Uterus (tissue), 4 donors: ENCODE data around the gene COL27A1. TPM values are rescaled to one million over a fixed set of nuclear protein-coding genes. Genes with fewer than 3 reads are reported as not detected.
A peak's percentile ranks its signal among the peaks of the same experiment; 100 is the strongest.

ENCODE experiments used
- DNase-seq, 2 donors: peaks; one replicate each; pipeline ENCODE4 v3.0.0-alpha.2; 2019 to 2020
- H3K27ac ChIP-seq, 2 donors: fragments of 200-600 bp; sonication (generic); 1 replicate in 1 of 2; 2 replicates in 1 of 2; pipeline ENCODE4 v1.5.1; 2016 to 2018
- H3K27me3 ChIP-seq, 2 donors: fragments of 200-600 bp; sonication (generic); one replicate each; pipeline ENCODE4 v1.5.1; 2018 to 2019; ENCODE audit warnings: control low read depth in 1 of 2
- H3K36me3 ChIP-seq, 2 donors: fragments of 200-600 bp; sonication (generic); one replicate each; pipeline ENCODE4 v1.5.1; 2019; ENCODE audit warnings: control low read depth in 1 of 2
- H3K4me1 ChIP-seq, 2 donors: fragments of 200-600 bp; sonication (generic); one replicate each; pipeline ENCODE4 v1.5.1; 2018 to 2019; ENCODE audit warnings: control low read depth in 1 of 2
- H3K4me3 ChIP-seq, 2 donors: fragments of 200-600 bp; sonication (generic); 1 replicate in 1 of 2; 2 replicates in 1 of 2; pipeline ENCODE4 v1.5.1; 2018 to 2019; ENCODE audit warnings: mild to moderate bottlenecking in 1 of 2
- H3K9me3 ChIP-seq, 2 donors: fragments of 200-600 bp; sonication (generic); one replicate each; pipeline ENCODE4 v1.5.1; 2019; ENCODE audit warnings: control low read depth in 1 of 2
- CTCF ChIP-seq, 4 experiments: fragments of 200-600 bp in 2 of 4; fragments of 450-650 bp in 2 of 4; sonication (generic) in 2 of 4; IDR thresholded peaks; one replicate each; pipeline ENCODE4 v1.5.1; 2016 to 2019; ENCODE audit warnings: antibody characterized with exemption in 4 of 4, mild to moderate bottlenecking in 2 of 4, moderate library complexity in 1 of 4
- POLR2A ChIP-seq, 2 donors: fragments of 450-650 bp; IDR thresholded peaks; one replicate each; pipeline ENCODE4 v1.6.1; 2016; ENCODE audit warnings: antibody characterized with exemption in 2 of 2, mild to moderate bottlenecking in 1 of 2, moderate library complexity in 1 of 2
- intact Hi-C: fragments of 100-400 bp; cut with DNase I; formaldehyde crosslinking; loops from one replicate; pipeline ENCODE4 v1.15.1; 2023; ENCODE audit warnings: low total_unique reads
- total RNA-seq, 4 donors: library from RNA; depleted of rRNA in 3 of 4; stranded (reverse); fragments of >200 nt in 3 of 4; gene quantifications; one replicate each; pipeline versions ENCODE4 v1.1.0 to v1.2.4, GENCODE V29; 2014 to 2023
- donor health status: DM: yes; HTN: yes; CAD: no.

COL27A1 gene
- total RNA-seq, 4 donors from 2014 or later: 7.9 to 52.9 (median 43.3) TPM

GRCh38 chr9:114289571-114290481, 134.5 kb downstream of the COL27A1 start:
- Histone ChIP-seq H3K9me3 (no peaks in the 10 kb centered on the region), H3K36me3 (no peaks in the 10 kb centered on the region), H3K4me1 (no peaks in the 10 kb centered on the region), H3K4me3 (no peak overlapping the region), H3K27ac (no peak overlapping the region), H3K27me3 (no peaks in the 10 kb centered on the region)
- intact Hi-C loops: loop anchor here (2.0 kb wide), 1 partner anchor 135 kb away; the partner anchor contains the start of gene COL27A1
- no peak for TF ChIP-seq POLR2A (IDR thresholded peaks at IDR 0.05)
- no peak for TF ChIP-seq CTCF (IDR thresholded peaks at IDR 0.05)
- peak; percentile 14 to 16 for DNase-seq

- Histone ChIP-seq H3K27ac (no peak overlapping the region), H3K36me3 (no peaks in the 10 kb centered on the region), H3K4me3 (no peak overlapping the region), H3K9me3 (no peaks in the 10 kb centered on the region), H3K4me1 (no peaks in the 10 kb centered on the region), H3K27me3 (no peaks in the 10 kb centered on the region)
- DNase-seq: no peak
- intact Hi-C loops: loop anchor here (2.0 kb wide), 1 partner anchor 136 kb away; the partner anchor contains the start of gene COL27A1
- TF ChIP-seq CTCF (IDR thresholded peaks at IDR 0.05) (no peak), POLR2A (IDR thresholded peaks at IDR 0.05) (no peak)
These were observed 135.2 kb downstream of the COL27A1 start for GRCh38 chr9:114290561-114290986.

- peak; percentile 76 to 82 for DNase-seq
- intact Hi-C loops: loop anchor here (2.0 kb wide), 1 partner anchor 136 kb away; the partner anchor contains the start of gene COL27A1
These were observed 135.7 kb downstream of the COL27A1 start for GRCh38 chr9:114291064-114291474.

GRCh38 chr9:114291886-114292590, 136.7 kb downstream of the COL27A1 start:
- H3K36me3 ChIP-seq: no peaks in the 10 kb centered on the region
- peak; percentile 5 to 9 for DNase-seq
- no peaks in the 10 kb centered on the region for H3K9me3 ChIP-seq
- H3K27ac ChIP-seq: no peak overlapping the region
- no peaks in the 10 kb centered on the region for H3K4me1 ChIP-seq
- intact Hi-C loops: loop anchor here (2.0 kb wide), 1 partner anchor 137 kb away; the partner anchor contains the start of gene COL27A1
- H3K4me3 ChIP-seq: no peak overlapping the region
- no peaks in the 10 kb centered on the region for H3K27me3 ChIP-seq
- TF ChIP-seq POLR2A (IDR thresholded peaks at IDR 0.05) (no peak), CTCF (IDR thresholded peaks at IDR 0.05) (no peak)

More at GRCh38 chr9:114291064-114291474, 135.7 kb downstream of the COL27A1 start:
- no peak overlapping the region for H3K4me3 ChIP-seq
- no peak for TF ChIP-seq POLR2A (IDR thresholded peaks at IDR 0.05)
- peak; percentile 87 to 94 (median 88) for TF ChIP-seq CTCF (IDR thresholded peaks at IDR 0.05)
- H3K27ac ChIP-seq: no peak overlapping the region
- no peaks in the 10 kb centered on the region for H3K27me3 ChIP-seq
- no peaks in the 10 kb centered on the region for H3K4me1 ChIP-seq
- H3K36me3 ChIP-seq: no peaks in the 10 kb centered on the region
- no peaks in the 10 kb centered on the region for H3K9me3 ChIP-seq
